Myocyte (in vitro differentiated cells): ENCODE measurements around the gene ACTA2. TPM values are rescaled to one million over a fixed set of nuclear protein-coding genes. Genes with fewer than 3 reads are reported as not detected.

ENCODE experiments used
- DNase-seq: peaks from one replicate; pipeline ENCODE4 v3.0.0-alpha.2; 2012; ENCODE audit warnings: low read depth
- total RNA-seq: library from RNA; depleted of rRNA; stranded (reverse); fragments of >200 nt; gene quantifications from 2 replicates; pipeline ENCODE4 v1.2.3, GENCODE V29; 2014

ACTA2 gene
- total RNA-seq, 1 donor from 2014 or later, result 1,010 TPM

GRCh38 chr10:88981435-88981834 lies 28.9 kb upstream of the ACTA2 start:
- DNase-seq, result peak; percentile 56

- peak; percentile 33 for DNase-seq
Observed at GRCh38 chr10:88980800-88981199, 28.2 kb upstream of the ACTA2 start.

- peak; percentile 35 for DNase-seq
Observed at GRCh38 chr10:88980247-88980646, 27.7 kb upstream of the ACTA2 start.

GRCh38 chr10:88979603-88980002 lies 27.0 kb upstream of the ACTA2 start:
- no peak for DNase-seq

- peak; percentile 95 for DNase-seq
Observed at GRCh38 chr10:88979153-88979562, 26.6 kb upstream of the ACTA2 start.

- DNase-seq, result no peak
Observed at GRCh38 chr10:88978463-88978862, 25.9 kb upstream of the ACTA2 start.

GRCh38 chr10:88975377-88975720 lies 22.8 kb upstream of the ACTA2 start:
- DNase-seq, result no peak

GRCh38 chr10:88974446-88975376 lies 22.1 kb upstream of the ACTA2 start:
- DNase-seq, result peak; percentile 57

GRCh38 chr10:88974012-88974411 lies 21.4 kb upstream of the ACTA2 start:
- DNase-seq, result peak; percentile 46

- no peak for DNase-seq
Observed at GRCh38 chr10:88971221-88972061, 18.9 kb upstream of the ACTA2 start.

- peak; percentile 49 for DNase-seq
Observed at GRCh38 chr10:88968391-88968790, 15.8 kb upstream of the ACTA2 start.

GRCh38 chr10:88966797-88967196 lies 14.2 kb upstream of the ACTA2 start:
- no peak for DNase-seq

GRCh38 chr10:88964869-88965415 lies 12.4 kb upstream of the ACTA2 start:
- no peak for DNase-seq

- DNase-seq, result no peak
Observed at GRCh38 chr10:88964360-88964759, 11.8 kb upstream of the ACTA2 start.

GRCh38 chr10:88963318-88963717 lies 10.7 kb upstream of the ACTA2 start:
- DNase-seq, result no peak

GRCh38 chr10:88962336-88962735 lies 9.8 kb upstream of the ACTA2 start:
- no peak for DNase-seq

- DNase-seq, result no peak
Observed at GRCh38 chr10:88961266-88961665, 8.7 kb upstream of the ACTA2 start.

GRCh38 chr10:88960802-88961201 lies 8.2 kb upstream of the ACTA2 start:
- DNase-seq, result no peak

GRCh38 chr10:88958721-88959120 lies 6.1 kb upstream of the ACTA2 start:
- no peak for DNase-seq

- no peak for DNase-seq
Observed at GRCh38 chr10:88957381-88957780, 4.8 kb upstream of the ACTA2 start.

GRCh38 chr10:88954458-88955083 lies 2.0 kb upstream of the ACTA2 start:
- DNase-seq, result no peak
